ENCODE data around the gene ALPK3. TPM values are rescaled to one million over a fixed set of nuclear protein-coding genes. Genes with fewer than 3 reads are reported as not detected.

The ALPK3 gene
- total RNA-seq, 1 experiment from 2014 or later = 2.0 TPM

DNA sequence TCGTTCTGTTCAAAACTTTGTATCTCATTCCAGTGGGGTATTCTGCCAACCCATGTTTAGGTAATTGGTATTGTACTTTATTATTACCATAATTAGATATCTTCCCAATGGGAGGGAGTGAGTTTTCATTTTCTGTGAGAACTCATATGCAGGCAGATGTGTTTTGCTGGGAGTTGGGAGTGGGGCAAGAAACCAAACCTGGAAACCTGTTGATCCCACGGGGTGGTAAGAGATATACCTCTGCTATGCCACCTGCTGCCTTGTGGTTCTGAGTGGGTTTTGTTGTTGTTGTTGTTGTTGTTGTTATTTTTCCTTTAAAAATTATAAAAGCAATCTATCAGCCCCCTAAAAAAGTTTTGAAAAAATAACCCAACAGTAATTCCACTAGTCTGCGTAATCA is 36.7 kb upstream of the ALPK3 start:
- no peak overlapping the region for H3K4me2 ChIP-seq (ENCODE audit: low read length)
- no peak for TF ChIP-seq ELF1 (IDR thresholded peaks at IDR 0.05; ENCODE audit: borderline replicate concordance, low read depth)
- TF ChIP-seq POLR2A (IDR thresholded peaks at IDR 0.05; ENCODE audit: borderline replicate concordance, extremely low read depth, insufficient read depth, insufficient read length) = no peak
- no peak for TF ChIP-seq YY1 (IDR thresholded peaks at IDR 0.05; ENCODE audit: extremely low read depth, insufficient replicate concordance, low read depth, low read length)
- TF ChIP-seq FOSL1 (IDR thresholded peaks at IDR 0.05; ENCODE audit: low read depth) = no peak
- TF ChIP-seq SP1 (IDR thresholded peaks at IDR 0.05; ENCODE audit: low read depth) = no peak
- TF ChIP-seq POLR2AphosphoS5 (IDR thresholded peaks at IDR 0.05; ENCODE audit: low read depth, low read length) = no peak
- no peak for TF ChIP-seq ZFX (IDR thresholded peaks at IDR 0.05)
- TF ChIP-seq, protein P1, sequence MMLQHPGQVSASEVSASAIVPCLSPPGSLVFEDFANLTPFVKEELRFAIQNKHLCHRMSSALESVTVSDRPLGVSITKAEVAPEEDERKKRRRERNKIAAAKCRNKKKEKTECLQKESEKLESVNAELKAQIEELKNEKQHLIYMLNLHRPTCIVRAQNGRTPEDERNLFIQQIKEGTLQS (IDR thresholded peaks at IDR 0.05) = no peak
- TF ChIP-seq RAD21 (IDR thresholded peaks at IDR 0.05; ENCODE audit: low read depth) = no peak
- no peak for TF ChIP-seq CEBPB (IDR thresholded peaks at IDR 0.05; ENCODE audit: low read depth)
- TF ChIP-seq EZH2phosphoT487 (IDR thresholded peaks at IDR 0.05; ENCODE audit: borderline replicate concordance) = no peak
- no peak for TF ChIP-seq SRF (IDR thresholded peaks at IDR 0.05; ENCODE audit: low read depth)
- TF ChIP-seq ZNF274 (IDR thresholded peaks at IDR 0.05; ENCODE audit: low read depth, low read length) = no peak
- TF ChIP-seq TCF7L2 (IDR thresholded peaks at IDR 0.05; ENCODE audit: borderline replicate concordance, extremely low read depth, insufficient read depth, insufficient read length) = no peak
- ChIA-PET RAD21 (ENCODE audit: low non-redundant PET in 1 of 2, low total read pairs in 2 of 2, uncharacterized antibody in 2 of 2, unreplicated experiment in 2 of 2) (no interaction called here), CTCF (no interaction called here), POLR2A (no interaction called here)
- ATAC-seq = no peak
- H3K9ac ChIP-seq (ENCODE audit: low read length) = no peak overlapping the region
- H3K36me3 ChIP-seq (ENCODE audit: control insufficient read depth in 1 of 2, insufficient read depth in 2 of 2, low read length in 2 of 2) = peaks cover 14 to 24% of the 10 kb centered on the region in 2 experiments; a peak in 3 of 4 replicates
- H2AFZ ChIP-seq (ENCODE audit: low read depth, low read length, poor library complexity, severe bottlenecking) = no peak overlapping the region
- H3K9me2 ChIP-seq (ENCODE audit: insufficient read depth) = no peaks in the 10 kb centered on the region
- intact Hi-C loops (cut with micrococcal nuclease) = no loop called here
- H3K4me3 ChIP-seq (replicated peaks in 1 of 2; ENCODE audit: low read depth in 1 of 2, low read length in 2 of 2) = no peak overlapping the region
- DNase-seq (ENCODE audit: low read depth, low spot score) = no peak
- H3K27me3 ChIP-seq (ENCODE audit: insufficient read depth, low read length) = no peaks in the 10 kb centered on the region
- H4K20me1 ChIP-seq (ENCODE audit: insufficient read depth) = no peaks in the 10 kb centered on the region
- peaks cover 51% of the 10 kb centered on the region for H3K79me2 ChIP-seq (ENCODE audit: insufficient read depth, low read length)
- H3K4me1 ChIP-seq (ENCODE audit: control insufficient read depth in 1 of 2, insufficient read depth in 2 of 2, low read length in 2 of 2) = no peaks in the 10 kb centered on the region
- BruUV-seq (replicated peaks) = no TSS peak
- H3K27ac ChIP-seq (ENCODE audit: low read depth, low read length) = no peak overlapping the region
- no peaks in the 10 kb centered on the region for H3K9me3 ChIP-seq (ENCODE audit: control insufficient read depth in 1 of 2, insufficient read depth in 1 of 2, low read depth in 1 of 2, low read length in 2 of 2)
